ENCODE measurements around the gene THRAP3.

The THRAP3 gene

DNA sequence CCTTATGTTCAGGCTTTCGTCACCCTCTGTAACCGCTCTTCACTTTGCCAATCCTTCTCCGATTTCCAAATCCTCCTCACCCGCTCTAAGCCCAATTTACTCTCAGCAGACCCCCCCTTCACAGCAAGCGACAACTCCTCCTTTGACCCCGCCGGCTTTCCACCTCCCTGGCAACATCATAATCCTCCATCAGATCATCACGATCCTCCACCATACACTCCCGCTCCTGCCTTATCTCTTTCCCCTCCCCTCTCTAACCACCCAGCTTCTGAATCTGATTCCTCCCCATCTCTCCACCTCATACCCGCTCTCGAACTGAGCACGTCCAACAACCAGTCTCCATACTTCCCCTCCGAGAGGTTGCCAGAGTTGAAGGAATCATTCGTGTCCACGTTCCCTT, 106.7 kb downstream of the THRAP3 start:
- DNase-seq: no peak

DNA sequence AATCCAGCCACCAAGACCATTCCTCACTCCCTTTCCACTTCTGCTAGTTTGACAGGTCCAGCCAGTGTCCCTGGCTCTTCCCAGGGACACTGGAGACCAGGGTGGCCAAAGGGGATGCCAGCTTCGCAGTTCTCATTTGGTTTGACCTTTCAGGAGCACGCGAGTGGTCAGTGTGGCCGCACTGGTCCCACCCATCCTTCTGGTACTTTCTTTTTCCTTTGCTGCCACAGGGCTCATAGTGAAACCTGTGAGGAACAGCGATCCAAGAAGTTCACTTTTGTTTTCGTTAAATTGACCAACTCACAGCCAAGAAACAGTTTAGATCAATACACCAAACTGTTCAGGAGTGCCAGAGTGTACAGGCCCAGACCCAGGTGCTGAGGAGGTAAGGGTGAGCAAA, 113.6 kb downstream of the THRAP3 start:
- no peak for DNase-seq

DNA sequence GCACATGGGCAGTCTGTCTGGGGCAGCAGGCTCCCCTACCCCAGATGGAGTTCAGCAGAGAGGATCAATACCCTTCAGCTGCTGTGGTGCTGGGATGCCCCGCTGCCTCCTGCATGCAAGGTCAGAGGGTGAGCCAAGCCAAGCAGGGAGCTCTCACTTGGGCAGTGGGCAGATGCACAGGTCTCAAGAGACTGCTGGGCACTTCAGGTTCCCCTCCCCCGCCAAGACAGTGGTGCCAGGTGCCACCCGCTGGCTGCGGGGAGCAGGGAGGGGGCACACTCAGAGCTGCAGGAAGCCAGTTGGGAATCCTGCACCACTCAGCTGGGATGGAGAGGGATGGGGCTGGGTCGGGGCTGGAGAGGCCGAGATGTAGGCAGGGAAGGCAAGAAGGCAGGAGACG, 115.0 kb downstream of the THRAP3 start:
- peak in 1 of 3 experiments; percentile 16 for DNase-seq

DNA sequence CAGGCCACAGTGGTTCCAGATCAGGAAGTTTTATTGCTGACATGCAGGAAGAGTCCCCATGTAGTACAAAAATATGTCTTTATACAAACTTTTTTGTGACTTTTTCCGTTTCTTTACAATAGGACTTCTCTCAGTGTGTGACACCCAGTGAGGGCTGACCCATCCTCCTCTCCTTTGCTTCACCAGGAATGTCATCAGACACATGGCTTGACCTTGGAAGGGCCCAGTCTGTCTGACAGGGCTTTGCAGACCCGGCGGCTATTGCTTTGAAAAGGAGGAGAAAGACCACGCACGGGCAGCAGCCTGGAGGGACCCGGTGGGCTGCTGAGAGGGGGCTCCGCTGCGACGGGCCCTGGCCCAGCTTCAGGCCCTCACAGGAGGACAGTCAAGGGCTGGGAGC, 115.4 kb downstream of the THRAP3 start:
- no peak for DNase-seq

DNA sequence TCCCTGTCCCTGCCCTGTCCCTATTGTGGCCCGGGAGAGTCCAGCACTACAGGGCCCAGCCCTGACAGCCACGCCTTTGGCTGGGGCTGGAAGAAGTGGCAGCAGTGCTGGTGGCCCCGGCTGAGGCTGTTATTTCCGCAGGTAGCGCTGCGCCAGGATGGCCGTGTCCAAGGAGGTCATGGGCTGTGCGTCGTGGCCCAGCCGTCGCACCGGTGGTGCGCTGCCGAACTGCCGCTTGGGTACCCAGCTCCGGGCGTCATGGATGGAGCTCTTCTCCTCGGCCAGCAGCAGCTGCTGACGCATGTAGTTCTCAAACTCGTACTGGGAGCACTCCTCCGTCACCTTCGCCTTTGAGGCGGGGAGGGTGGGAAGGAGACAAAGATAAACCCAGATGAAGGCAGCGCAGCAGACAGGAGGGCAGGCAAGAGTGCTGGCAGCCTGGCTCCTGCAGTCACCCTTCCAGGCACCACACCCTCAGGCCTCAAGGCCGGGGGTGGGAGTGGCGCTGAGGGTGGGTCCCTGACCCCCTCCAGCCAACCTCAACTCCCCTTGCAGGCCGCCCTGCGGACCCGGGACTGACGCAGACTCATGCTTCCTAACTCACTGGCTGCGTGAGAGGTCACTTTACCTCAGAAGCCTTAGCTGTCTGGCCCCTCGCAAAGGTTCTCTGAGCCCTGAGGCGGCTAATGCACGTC, 117.5 kb downstream of the THRAP3 start:
- DNase-seq: no peak

DNA sequence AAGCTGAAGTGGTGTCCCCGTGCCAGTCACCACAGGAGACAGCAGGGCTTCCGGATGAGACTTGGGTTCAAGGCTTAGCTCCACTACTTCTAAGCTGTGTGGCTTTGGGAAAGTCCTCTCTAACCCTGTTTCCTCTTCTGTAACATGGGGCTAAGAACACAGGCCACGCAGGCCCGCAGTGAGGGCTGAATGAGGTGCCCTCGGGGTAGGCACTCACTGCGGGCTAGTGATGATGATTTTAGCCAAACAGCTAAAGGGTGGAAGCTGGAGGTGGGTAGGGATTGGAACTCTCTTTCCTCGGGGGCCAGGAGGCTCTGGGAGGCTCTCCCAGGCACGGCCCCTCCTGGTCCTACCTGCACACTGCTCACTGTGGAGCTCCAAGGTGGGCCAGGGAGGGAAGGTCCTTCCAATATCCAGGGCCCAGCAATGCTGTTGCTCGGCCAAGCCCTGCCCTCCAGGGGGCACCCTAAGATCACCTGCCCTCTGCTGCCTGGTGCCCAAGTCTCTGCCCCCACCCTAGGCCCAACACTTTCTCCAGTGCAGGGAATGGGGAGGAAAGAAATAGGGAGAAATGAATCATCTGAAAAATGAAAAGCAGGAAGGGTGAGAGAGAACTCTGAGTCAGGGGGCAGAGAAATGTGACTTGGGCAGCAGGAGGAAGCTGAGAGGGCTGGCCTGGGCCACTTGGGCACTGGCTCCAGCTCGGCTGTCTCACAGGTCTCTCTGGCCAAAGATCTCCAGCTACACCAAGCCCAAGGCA, 118.4 kb downstream of the THRAP3 start:
- DNase-seq: peak; percentile 4 to 27 (median 13)

DNA sequence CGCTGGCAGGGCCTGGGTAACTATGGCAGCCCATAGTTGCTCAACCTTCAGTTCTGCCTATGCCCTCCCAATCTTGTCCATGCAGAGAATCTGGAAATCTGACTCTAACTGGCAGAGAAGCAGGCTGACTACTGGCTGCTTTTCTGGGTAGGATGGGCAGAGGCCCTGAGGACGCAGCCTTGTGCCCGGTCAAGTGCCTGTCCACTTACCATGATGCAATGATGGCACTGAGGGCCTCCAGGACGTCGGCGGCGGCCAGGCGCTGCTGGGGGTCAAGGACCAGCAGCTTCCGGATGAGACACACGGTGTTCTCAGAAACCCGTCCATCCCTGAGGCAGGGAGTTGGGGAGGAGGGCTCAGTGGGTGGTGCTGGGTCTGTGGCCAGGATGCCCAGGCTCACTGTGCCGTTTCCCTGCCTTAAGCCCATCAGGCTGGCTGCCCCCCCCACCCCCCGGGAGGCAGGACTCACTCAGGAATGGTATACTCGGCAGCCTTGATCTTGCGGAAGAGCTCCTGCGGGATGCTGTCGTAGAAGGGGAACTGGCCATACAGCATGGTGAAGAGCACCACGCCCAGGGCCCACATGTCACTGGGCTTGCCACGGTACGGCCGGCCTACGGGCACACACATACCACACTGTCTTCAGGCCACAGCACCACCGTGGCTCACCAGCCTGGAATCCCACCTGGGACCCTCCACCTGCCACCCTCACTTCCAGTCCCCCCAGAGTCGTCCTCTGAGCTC, 119.6 kb downstream of the THRAP3 start:
- no peak for DNase-seq

DNA sequence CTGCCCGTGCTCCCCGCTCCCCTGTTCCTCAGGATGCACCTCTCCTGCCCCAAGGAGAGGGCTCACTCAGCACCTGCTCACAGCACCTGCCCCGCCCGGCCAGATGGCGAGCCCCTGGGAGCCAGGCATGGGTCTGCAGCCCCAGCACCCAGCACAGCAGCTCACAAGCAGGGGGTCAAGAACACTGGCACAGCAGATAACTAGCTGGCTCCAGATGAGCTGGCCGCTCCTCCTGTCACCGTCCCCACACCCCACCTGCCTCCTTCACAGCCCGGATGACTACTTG, 120.1 kb downstream of the THRAP3 start:
- DNase-seq: no peak

DNA sequence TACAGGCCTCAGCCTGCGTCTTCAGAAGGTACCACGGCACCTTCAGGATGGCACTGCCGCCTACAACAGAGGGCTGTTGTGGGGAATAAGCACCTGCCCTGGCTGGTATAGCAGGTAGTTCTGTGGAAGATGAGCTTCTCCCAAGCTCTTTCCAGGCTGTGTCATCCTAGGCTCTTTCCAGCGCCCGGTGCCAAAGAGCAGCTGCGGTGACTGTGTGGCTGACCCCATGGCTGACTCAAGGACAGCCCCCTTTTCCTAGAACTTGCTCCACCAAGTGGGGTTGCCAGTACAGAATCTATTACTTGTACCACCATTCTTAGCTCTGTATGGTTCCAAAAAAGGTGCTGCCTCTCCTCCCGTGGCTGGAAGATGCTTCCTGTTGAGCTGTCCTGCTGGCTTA, 121.1 kb downstream of the THRAP3 start:
- no peak for DNase-seq

DNA sequence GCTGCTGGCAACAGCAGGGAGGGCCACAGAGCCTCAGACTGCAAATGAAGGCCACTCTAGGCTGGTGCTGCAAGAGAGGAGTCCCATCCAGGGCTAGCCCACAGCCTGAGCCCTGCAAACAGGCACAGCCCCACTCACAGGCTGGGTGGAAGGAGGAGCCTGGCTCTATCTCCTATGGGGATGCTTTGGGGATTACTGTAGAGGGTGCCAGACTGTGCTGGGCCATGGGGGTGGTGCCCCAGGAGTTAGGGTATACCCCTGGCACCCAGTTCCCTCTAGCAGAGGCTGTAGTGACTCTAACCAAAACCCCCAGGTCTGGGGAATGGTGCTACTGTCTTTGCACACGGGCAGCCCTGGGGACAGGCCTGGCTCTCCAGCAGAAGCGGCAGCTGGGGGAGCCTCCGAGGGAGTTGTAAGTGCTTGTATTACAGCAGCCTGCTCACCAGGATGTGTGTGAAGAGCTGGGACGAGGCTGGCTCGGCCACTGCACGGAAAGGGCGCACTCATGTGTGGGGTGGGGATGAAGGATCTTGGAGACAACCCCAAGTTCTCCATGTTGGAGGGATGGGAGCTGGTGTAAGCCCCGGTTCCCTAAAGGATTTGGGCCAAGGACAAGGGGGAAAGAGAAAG, 122.6 kb downstream of the THRAP3 start:
- no peak for DNase-seq

DNA sequence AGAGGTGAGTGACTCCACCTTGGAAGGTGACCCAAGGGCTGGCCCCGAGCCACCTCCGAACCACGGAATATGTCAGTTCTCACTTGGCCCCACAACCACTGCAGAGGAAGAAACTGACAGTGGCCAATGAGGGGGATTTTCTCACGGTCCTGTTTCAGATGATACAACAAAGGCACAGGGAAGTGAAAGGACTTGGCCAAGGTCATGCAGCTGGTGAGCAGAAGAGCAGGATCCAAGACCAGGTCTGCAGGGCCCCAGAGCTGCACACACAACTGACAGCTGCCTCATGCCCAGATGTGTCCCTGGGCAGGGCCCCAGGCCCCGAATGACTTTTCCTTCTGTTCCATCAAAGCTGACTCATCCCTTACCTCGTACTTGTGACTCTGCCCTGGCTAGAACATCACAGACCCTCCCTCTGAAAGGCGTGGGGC, 125.0 kb downstream of the THRAP3 start:
- DNase-seq: no peak

DNA sequence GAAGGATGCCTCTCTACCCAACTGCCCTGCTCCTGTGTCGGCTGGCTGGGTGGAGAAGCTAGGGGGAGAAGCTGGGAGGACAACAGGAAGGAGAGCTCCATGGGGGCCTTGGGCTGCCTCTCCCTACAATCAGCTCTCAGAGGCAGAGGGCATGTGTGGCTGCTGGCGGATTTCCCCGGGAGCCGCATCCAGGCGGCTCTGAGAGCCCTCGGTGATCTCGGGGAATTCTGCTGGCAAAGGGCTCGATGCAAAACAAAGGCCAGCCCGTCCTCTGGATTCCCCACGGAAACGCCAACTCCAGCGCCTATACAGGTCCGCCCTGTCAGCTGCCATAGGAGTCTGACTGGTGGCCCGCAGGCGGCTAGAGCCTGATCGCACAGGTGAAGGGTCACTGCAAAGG, 125.6 kb downstream of the THRAP3 start:
- no peak for DNase-seq

DNA sequence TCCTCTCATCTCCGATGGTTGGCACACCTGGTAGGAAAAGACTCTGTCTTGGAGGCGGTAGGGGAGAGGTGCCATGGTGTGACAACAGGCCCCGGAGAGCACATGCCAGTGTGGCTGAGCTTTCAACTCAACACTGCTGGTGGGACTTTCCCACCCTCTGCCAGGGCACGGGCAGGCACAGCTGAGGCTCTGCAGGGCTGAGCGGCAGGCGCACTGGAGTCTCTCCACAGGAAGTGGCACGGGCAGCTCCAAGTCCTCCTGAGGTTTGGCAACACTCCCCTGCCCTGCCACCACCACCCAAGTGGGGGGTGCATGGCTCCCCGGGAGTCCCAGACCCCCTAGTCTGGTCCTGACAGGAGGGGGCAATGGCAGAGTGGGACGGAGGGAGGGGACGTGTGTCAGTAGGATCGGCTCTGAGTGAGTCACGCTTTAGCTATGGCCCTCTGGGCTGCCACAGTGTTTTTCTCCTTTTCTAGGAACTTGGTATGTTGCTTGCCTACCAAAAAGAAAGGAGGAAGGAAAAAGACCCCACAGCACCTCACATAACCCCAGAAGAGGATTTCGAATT, 126.5 kb downstream of the THRAP3 start:
- DNase-seq: no peak

DNA sequence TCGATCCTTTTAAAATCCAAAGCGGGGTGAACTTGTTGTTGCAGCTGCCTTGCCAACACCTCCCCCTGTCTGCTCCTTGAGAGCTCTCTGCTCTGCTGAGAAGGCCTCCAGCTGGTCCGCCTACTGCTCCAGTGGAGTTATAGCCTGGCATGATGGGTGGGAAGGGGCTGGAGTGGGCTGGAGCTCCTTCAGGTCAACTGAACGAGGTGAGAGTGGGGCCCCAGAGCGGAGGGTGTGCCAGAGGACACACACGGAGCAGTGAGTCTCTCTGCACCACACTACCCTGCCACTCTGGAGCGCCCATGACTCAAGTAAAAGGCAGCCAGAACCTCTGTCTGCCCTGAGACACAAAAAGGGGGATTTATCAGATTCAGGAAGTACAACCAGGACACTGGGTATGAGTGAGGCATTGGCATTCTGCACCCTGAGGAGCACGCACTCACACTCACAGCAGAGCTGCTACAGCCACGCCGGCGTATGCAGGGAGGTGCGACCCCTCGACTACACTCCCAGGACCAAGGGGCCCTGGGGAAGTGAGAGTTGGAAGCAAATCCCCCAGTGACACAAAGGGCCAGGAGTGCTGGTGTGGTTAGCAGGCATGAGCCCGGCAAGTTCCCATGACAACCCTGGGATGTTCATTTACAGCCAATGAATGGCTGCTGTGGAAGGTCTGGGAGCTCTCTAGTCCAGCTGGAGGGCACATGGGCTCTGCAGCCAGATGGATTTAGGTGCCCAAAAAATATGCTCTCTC, 127.2 kb downstream of the THRAP3 start:
- DNase-seq: peak in 1 of 3 experiments; percentile 7

DNA sequence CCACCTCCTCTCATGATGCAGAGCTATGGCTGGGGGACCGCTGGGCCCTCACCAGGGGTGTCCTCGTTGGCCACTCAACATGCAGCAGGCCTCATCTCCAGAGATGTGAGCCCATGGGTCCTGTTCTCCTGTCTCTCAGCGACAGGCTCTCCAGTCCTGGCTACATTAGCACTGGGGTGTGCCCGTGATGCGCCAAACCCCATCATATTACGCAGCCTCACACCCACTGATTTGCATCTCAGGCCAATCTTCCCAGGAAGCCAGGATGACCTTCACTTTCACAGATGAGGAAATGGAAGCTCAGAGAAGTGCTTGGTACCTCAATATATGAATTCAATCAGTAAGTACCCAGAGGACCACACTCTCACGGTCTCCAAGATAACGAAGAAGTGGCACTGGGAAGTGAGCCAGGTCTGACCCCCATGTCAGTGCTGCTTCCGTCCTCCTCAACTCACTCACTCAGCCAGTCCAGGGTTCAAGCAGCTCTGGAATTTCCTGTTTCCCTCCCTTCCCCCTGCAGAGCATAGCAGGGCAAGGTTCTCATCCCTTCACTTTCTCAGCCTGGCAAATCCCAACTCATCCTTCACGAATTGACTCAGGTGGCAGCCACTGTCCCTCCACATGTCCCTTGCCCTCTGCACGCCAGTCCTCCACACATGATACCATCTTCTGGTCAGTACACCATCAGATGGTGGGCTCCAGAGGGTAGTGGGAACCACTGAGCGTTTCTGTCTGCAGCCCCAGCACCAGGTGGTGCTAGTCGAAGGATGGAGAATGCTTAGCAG, 128.1 kb downstream of the THRAP3 start:
- DNase-seq: no peak

DNA sequence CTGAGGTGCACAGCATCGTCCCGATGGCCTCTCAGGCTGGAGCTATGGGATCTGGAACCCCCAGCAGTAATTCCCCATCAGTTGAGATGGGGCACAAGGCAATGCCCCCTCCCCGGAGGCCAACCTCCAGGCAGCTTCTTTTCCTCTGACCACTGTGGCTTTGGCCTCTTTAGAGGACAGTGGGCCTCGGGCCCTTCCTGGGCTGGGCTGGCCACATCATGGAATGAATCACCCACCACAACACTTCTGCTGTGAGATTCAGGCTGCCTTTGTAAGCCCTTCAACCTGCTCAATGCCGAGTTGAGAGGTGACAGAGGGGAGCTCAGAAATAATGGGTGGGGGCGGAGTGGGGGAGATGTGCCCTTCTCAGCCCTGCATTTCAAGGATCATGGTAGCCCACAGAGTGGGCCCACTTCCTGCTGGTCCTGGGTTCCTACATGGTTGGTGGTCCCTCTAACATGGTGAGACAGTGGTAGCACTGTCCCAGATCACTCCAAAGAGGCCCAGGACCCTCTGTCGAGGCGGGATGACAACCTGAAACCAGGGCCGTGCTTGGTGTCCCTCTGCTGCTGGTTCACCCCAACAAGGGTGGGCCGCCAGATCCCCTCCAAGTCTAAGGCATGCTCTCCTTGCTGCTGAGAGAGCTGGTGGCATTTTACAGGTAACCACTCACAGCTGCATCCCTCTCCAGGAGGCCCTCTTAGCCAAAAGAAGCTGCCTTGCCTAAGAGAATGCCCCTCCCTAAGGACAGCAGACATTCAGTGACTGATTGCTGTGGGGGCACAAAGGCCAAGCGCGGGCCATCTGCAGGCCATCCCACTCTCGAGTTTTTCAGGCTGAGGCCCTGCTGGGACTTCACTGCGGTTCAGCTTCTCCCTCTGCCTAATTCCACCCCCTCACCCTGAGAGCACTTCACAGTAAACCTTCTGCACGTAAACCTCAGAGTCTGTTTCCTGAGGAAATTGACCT, 129.0 kb downstream of the THRAP3 start:
- no peak for DNase-seq

DNA sequence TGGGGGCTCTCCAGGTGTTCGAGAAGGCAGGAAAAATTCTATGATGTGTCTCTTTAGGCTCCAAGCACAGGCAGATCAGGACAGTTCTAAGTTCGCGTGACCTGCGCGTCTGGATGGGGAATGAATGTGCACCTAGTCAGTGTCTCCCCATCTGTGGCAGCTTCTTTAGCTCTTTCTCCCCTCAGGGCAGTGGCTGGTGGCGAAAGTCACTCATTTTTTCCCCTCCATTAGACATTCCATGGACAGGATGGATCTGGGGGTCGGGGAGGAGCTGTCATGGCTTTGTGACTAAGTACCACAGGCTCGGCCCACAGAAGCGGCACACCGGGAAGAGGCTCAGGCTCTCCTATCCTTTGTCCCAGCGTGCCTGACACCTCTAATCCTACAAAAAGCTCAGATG, 130.2 kb downstream of the THRAP3 start:
- DNase-seq: no peak
